HG03196 (cell line): Measurements from ENCODE around the gene HCK.
"Not testable (repeated sequence)": the region's sequence is repeated elsewhere in the genome, so short reads cannot be mapped to it uniquely, and the experiment has no call there.

Source experiments
- ATAC-seq: cut with Tn5 transposase; IDR thresholded peaks from one replicate; pipeline ENCODE4 v1.9.1; 2021; ENCODE audit not compliant: unreplicated experiment

Gene HCK

GRCh38 chr20:32028647-32029372, 23.2 kb upstream of the HCK start:
- no peak for ATAC-seq

DNA sequence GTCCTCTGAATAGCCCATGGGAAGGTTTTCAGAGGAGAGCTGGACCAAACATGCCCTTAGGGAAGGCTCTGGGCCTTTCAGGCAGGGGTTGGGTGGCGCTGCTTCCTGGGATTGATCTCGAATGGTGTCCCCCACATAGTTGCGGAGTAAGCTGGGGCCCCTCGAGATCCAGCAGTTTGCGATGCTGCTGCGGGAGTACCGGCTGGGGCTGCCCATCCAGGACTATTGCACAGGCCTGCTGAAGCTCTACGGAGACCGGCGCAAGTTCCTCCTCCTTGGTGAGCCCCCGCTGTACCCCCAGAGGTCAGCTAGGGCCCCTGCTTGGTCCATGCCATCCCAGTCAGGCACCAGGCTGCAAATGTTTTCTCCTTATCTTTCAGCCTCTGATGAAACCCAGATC, 22.5 kb upstream of the HCK start:
- ATAC-seq = no peak

GRCh38 chr20:32031007-32031958, 20.8 kb upstream of the HCK start:
- ATAC-seq = no peak

- ATAC-seq = no peak
Observed at GRCh38 chr20:32033316-32033715, 18.7 kb upstream of the HCK start.

DNA sequence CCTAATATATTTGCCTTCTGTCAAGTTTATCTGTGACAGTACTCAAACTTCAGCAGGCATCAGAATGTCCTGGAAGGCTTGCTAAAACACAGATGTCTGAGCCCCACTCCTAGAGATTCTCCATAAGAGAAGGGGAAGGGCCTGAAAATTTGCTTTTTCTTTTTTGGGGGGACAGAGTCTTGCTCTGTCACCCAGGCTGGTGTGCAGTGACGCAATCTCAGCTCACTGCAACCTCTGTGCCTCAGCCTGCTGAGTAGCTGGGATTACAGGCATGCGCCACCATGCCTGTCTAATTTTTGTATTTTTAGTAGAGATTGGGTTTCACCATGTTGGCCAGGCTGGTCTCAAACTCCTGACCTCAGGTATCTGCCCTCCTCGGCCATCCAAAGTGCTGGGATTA, 18.3 kb upstream of the HCK start:
- ATAC-seq = not testable (repeated sequence)

GRCh38 chr20:32034581-32035425, 17.2 kb upstream of the HCK start:
- ATAC-seq = no peak

GRCh38 chr20:32035426-32035779, 16.6 kb upstream of the HCK start:
- ATAC-seq = no peak

DNA sequence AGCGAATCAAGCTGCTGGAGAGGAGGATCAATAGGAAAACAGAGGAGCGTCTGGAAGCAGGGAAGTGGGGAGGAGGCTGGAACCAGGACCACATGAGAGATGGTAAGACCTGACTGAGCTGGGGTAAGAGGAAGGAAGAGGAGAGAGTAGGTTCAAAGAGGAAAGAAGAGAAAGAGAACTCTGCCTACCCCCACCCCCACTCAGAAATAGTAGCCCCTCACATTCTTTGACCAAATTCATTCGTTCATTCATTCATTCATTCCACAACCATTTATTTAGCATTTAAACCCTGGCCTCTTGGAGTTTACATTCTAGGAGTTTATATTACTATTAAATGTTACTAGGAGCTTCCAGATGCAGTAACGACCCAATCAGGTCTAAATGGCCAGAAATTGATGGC, 15.8 kb upstream of the HCK start:
- ATAC-seq = no peak

- no peak for ATAC-seq
Observed at GRCh38 chr20:32036716-32037485, 15.1 kb upstream of the HCK start.

DNA sequence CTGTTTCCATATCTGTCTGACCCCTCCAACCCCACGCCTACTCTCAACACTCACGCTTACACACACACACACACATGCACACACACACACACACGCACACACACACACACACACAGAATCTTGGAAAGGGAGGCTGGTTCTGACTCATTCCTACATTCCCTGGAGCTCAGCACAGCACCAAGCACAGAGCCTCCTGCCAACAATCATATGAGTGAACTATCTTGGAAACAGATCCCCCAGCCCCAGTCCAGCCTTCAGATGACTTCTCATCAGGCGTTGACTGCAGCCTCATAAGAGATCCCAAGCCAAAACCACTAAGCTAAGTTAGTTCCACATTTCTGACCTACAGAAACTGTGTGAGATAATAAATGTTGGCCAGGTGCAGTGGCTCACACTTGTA, 14.1 kb upstream of the HCK start:
- ATAC-seq = no peak

- no peak for ATAC-seq
Observed at GRCh38 chr20:32040142-32040953, 11.7 kb upstream of the HCK start.

- no peak for ATAC-seq
Observed at GRCh38 chr20:32045999-32046398, 6.0 kb upstream of the HCK start.

- ATAC-seq = no peak
Observed at GRCh38 chr20:32050324-32050841, 1.7 kb upstream of the HCK start.

DNA sequence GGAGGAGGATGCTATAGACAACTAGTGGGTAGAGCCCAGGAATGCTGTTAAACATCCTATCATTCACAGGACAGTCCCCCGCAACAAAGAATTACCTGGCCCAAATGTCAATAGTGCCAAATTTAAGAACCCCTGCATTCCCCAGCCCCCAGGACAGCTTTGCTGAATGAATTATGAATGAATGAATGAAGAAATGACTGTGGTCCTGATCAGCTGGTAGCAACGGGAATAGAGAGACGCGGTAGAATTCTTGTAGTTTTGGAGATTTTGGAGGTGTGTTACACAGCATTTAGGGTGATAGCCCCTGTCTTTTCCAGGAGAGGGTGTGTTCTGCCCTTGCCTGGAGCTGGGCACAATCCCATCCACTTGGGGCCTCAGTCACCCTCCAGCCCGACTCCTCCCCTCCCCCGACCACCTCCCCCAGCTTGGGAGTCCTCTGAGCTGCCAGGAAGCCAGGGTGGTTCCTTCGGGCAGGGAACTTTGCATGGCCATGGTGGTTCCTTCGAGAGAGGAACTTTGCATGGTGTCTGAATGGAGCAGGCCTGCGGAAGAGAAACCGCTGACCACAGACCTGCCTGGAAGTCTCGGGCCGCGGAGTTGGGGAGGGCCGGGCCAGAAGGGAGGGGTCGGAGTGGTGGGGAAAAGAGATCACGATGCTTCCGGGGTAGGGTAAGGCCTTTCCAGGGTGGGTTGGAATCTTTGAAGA, 1.0 kb upstream of the HCK start:
- no peak for ATAC-seq

DNA sequence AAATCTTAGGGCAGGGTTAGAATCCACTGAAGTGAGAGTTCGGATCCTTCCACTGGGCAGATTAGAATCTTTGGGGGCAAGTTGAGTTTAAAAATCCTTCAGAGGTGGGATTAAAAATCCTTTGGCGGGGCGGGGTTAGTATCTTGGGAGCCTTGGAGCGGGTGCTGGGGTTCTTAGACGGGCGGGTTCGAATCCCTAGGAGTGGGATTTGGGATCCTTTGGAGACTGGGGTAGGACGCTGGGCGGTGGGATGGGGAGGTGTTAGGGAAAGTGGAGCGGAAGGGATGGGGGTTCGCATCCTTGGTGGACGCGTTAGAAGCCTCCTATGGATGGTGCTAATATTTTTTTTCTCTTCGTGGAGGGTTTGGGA, 337 bp upstream of the HCK start:
- no peak for ATAC-seq

- no peak for ATAC-seq
Observed at GRCh38 chr20:32052778-32053362, 828 bp downstream of the HCK start.

DNA sequence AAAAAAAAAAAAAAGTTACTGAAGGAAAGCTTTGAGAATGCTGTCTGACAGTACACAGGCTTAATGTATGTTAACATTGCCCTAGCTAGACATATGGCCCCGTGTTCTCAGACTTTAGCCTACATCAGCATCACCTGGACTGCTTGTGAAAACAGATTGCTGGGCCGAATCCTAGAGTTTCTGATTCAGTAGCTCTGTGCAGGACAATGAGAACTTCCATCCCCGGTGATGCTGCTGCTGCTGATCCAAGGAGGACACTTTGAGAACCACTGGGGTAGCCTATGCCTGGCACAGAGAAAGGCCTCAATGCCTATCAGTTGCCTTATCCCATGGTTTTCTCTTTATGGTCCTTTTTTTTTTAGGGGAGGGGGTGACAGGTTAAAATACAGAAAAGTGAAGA, 1.6 kb downstream of the HCK start:
- ATAC-seq = no peak

DNA sequence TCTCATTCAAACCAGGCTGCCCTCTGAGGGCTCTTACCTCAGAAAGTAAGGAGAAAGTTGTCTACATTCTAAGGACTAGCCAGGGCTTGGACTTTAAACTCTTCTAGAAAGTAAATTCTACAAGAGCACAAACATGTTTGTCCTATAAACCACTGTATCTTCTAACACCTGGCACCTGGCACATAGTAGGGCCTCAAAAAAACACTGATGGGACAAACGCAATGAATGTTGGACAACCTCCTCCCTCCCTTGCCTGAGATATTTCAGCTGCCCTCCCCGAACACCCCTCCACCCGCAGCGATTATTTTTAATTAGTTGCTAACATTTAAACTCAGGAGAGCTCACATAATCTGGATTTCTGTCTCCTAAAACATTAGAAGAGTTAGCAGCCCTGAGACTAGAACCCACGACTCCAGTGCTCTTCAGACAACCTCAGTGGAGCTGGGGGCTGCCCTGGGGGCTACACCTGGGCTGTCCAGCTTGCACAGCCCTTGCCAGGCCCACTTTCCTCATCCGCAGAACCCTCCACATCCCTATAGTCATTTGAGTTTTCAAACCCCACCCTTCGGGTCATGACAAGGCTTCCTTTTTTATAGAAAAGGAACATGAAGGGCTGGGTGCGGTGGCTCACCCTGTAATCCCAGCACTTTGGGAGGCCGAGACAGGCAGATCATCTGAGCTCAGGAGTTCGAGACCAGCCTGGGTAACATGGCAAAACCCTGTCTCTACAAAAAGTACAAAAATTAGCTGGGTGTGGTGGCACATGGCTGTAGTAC, 4.9 kb downstream of the HCK start:
- no peak for ATAC-seq
